Neural progenitor cell (in vitro differentiated cells): Measurements from ENCODE around the gene MMP11. TPM values are rescaled to one million over a fixed set of nuclear protein-coding genes. Genes with fewer than 3 reads are reported as not detected.
A peak's percentile ranks its signal among the peaks of the same experiment; 100 is the strongest.

Source experiments
- DNase-seq: peaks from one replicate; pipeline ENCODE4 v3.0.0-alpha.2; 2016; ENCODE audit warnings: low spot score
- H2AFZ ChIP-seq: fragments of 200-600 bp; sonication (generic); replicated peaks from 2 replicates; pipeline ENCODE4 v1.6.1; 2016; ENCODE audit warnings: antibody characterized with exemption
- H3F3A ChIP-seq: fragments of 200-600 bp; sonication (generic); 2 replicates; pipeline ENCODE4 v1.6.1; 2016; ENCODE audit warnings: antibody characterized with exemption, low read depth
- H3K27ac ChIP-seq: fragments of 200-600 bp; sonication (generic); 2 replicates; pipeline ENCODE4 v1.5.1; 2016; ENCODE audit warnings: mild to moderate bottlenecking
- H3K27me3 ChIP-seq: fragments of 200-600 bp; sonication (generic); 2 replicates; pipeline ENCODE4 v1.6.1; 2016; ENCODE audit warnings: mild to moderate bottlenecking, moderate library complexity
- H3K36me3 ChIP-seq: fragments of 200-600 bp; sonication (generic); 2 replicates; pipeline ENCODE4 v1.5.1; 2016
- H3K4me1 ChIP-seq: fragments of 200-600 bp; sonication (generic); 2 replicates; pipeline ENCODE4 v1.6.1; 2016; ENCODE audit warnings: mixed run types
- H3K4me2 ChIP-seq: fragments of 200-600 bp; sonication (generic); 2 replicates; pipeline ENCODE4 v1.6.1; 2016
- H3K4me3 ChIP-seq: fragments of 200-600 bp; sonication (generic); 2 replicates; pipeline ENCODE4 v1.5.1; 2016
- H3K79me2 ChIP-seq: fragments of 200-600 bp; sonication (generic); 2 replicates; pipeline ENCODE4 v1.6.1; 2016; ENCODE audit warnings: low read depth
- H3K9ac ChIP-seq: fragments of 200-600 bp; sonication (generic); 2 replicates; pipeline ENCODE4 v1.6.1; 2016
- H3K9me3 ChIP-seq: fragments of 200-600 bp; sonication (generic); 2 replicates; pipeline ENCODE4 v1.5.1; 2016; ENCODE audit warnings: low read depth
- H4K20me1 ChIP-seq: fragments of 200-600 bp; sonication (generic); 2 replicates; pipeline ENCODE4 v1.6.1; 2016; ENCODE audit warnings: low read depth
- H3K27ac Mint-ChIP-seq: 3 replicates; pipeline ENCODE4 v1.8.0; 2021; ENCODE audit warnings: mixed read lengths
- H3K27me3 Mint-ChIP-seq: 2 replicates; pipeline ENCODE4 v1.8.0; 2022; ENCODE audit warnings: low read depth, mild to moderate bottlenecking, inconsistent platforms, moderate library complexity, mixed read lengths; ENCODE audit not compliant: insufficient read depth
- H3K36me3 Mint-ChIP-seq: 3 replicates; pipeline ENCODE4 v1.8.0; 2021; ENCODE audit warnings: mixed read lengths
- H3K4me1 Mint-ChIP-seq: 3 replicates; pipeline ENCODE4 v1.8.0; 2021; ENCODE audit warnings: mixed read lengths
- H3K4me3 Mint-ChIP-seq: 3 replicates; pipeline ENCODE4 v1.8.0; 2021; ENCODE audit warnings: mild to moderate bottlenecking, moderate library complexity, mixed read lengths
- H3K9me3 Mint-ChIP-seq: 3 replicates; pipeline ENCODE4 v1.8.0; 2020; ENCODE audit warnings: mixed read lengths
- EZH2 ChIP-seq: fragments of 200-600 bp; sonication (generic); IDR thresholded peaks from 2 replicates; pipeline ENCODE4 v1.6.1; 2017; ENCODE audit warnings: antibody characterized with exemption, mild to moderate bottlenecking, moderate library complexity
- EZH2phosphoT487 ChIP-seq: fragments of 200-600 bp; sonication (generic); IDR thresholded peaks from 2 replicates; pipeline ENCODE4 v1.6.1; 2017; ENCODE audit warnings: antibody characterized with exemption
- total RNA-seq: library from RNA; depleted of rRNA; stranded (reverse); fragments of >200 nt; gene quantifications from 2 replicates; pipeline ENCODE4 v1.2.3, GENCODE V29; 2015; ENCODE audit warnings: low replicate concordance
- TF ChIP-seq, protein P1 (sequence below): fragments of 200-600 bp; sonication (generic); IDR thresholded peaks from 2 replicates; pipeline ENCODE4 v1.5.1; 2017; ENCODE audit warnings: antibody characterized with exemption, mild to moderate bottlenecking

Gene MMP11
- total RNA-seq, 1 donor from 2014 or later, result 4.1 TPM

DNA sequence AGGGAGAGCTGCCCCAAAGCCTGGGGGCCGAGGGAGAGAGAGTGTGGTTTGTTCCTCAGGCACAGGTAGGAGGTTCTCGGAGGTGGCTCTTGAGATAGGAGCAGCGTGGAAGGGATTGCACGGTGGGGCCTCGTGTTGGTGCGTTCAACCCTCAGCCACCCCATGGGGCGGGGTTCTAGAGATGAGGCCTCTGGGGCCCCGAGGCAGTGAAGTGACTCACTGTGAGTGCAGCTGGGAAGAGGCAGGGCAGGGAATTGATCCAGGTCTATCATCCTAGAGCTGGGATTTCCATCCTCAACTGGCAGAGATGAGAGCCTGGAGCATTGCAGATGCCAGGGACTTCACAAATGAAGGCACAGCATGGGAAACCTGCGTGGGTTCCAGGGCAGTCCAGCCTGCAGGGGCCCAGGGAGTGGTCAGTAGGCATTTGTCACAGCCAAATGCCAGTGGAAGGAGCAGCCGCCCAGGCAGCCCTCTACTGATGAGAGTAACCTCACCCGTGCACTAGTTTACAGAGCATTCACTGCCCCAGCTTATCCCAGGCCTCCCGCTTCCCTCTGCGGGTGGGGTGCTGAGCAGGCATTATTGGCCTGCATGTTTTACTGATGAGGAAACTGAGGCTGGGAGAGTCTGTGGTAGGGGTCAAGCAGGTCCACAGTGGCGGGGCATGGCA lies 9.0 kb downstream of the MMP11 start:
- no peak overlapping the region for H2AFZ ChIP-seq
- H3K9ac ChIP-seq, result no peak overlapping the region

DNA sequence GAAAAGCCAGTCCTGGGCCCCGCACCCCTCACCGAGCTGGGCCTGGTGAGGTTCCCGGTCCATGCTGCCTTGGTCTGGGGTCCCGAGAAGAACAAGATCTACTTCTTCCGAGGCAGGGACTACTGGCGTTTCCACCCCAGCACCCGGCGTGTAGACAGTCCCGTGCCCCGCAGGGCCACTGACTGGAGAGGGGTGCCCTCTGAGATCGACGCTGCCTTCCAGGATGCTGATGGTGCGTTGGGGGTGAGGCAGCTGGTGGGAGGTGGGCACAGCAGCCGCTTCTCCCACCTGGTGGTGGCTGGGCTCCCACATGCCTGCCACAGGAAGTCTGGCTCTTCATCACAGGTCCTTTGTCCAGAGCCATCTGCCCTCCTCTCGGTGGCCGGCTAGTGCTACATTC lies 9.6 kb downstream of the MMP11 start:
- Histone ChIP-seq H4K20me1 (no peaks in the 10 kb centered on the region), H3F3A (peaks cover 11% of the 10 kb centered on the region), H2AFZ (no peak overlapping the region), H3K27me3 (no peaks in the 10 kb centered on the region), H3K36me3 (no peaks in the 10 kb centered on the region), H3K4me2 (no peak overlapping the region), H3K9ac (no peak overlapping the region), H3K4me1 (peaks cover 5% of the 10 kb centered on the region), H3K4me3 (no peak overlapping the region), H3K27ac (no peak overlapping the region), H3K79me2 (no peaks in the 10 kb centered on the region), H3K9me3 (no peaks in the 10 kb centered on the region)
- peaks cover 4% of the 10 kb centered on the region for H3K27me3 Mint-ChIP-seq
- H3K9me3 Mint-ChIP-seq, result no peaks in the 10 kb centered on the region
- no peak for DNase-seq
- TF ChIP-seq EZH2phosphoT487 (no peak), EZH2 (no peak)
- TF ChIP-seq, protein P1, sequence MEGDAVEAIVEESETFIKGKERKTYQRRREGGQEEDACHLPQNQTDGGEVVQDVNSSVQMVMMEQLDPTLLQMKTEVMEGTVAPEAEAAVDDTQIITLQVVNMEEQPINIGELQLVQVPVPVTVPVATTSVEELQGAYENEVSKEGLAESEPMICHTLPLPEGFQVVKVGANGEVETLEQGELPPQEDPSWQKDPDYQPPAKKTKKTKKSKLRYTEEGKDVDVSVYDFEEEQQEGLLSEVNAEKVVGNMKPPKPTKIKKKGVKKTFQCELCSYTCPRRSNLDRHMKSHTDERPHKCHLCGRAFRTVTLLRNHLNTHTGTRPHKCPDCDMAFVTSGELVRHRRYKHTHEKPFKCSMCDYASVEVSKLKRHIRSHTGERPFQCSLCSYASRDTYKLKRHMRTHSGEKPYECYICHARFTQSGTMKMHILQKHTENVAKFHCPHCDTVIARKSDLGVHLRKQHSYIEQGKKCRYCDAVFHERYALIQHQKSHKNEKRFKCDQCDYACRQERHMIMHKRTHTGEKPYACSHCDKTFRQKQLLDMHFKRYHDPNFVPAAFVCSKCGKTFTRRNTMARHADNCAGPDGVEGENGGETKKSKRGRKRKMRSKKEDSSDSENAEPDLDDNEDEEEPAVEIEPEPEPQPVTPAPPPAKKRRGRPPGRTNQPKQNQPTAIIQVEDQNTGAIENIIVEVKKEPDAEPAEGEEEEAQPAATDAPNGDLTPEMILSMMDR, result no peak
- H3K4me3 Mint-ChIP-seq, result no peak overlapping the region
- H3K36me3 Mint-ChIP-seq, result no peaks in the 10 kb centered on the region
- peaks cover 13% of the 10 kb centered on the region for H3K4me1 Mint-ChIP-seq
- no peak overlapping the region for H3K27ac Mint-ChIP-seq

More for the DNA sequence above, 9.0 kb downstream of the MMP11 start:
- peaks cover 6% of the 10 kb centered on the region for H3F3A ChIP-seq
- no peak for DNase-seq
- H3K4me3 Mint-ChIP-seq, result no peak overlapping the region
- no peaks in the 10 kb centered on the region for H3K9me3 Mint-ChIP-seq
- H3K4me3 ChIP-seq, result no peak overlapping the region
- no peak overlapping the region for H3K4me2 ChIP-seq
- peaks cover 5% of the 10 kb centered on the region for H3K4me1 ChIP-seq
- H3K4me1 Mint-ChIP-seq, result peaks cover 13% of the 10 kb centered on the region
- peaks cover 4% of the 10 kb centered on the region for H3K27me3 Mint-ChIP-seq
- H4K20me1 ChIP-seq, result no peaks in the 10 kb centered on the region
- H3K36me3 Mint-ChIP-seq, result no peaks in the 10 kb centered on the region
- H3K27ac ChIP-seq, result no peak overlapping the region
- no peaks in the 10 kb centered on the region for H3K79me2 ChIP-seq
- H3K36me3 ChIP-seq, result no peaks in the 10 kb centered on the region
- no peaks in the 10 kb centered on the region for H3K27me3 ChIP-seq
- TF ChIP-seq, protein P1, result no peak
- TF ChIP-seq EZH2phosphoT487 (no peak), EZH2 (no peak)
- no peaks in the 10 kb centered on the region for H3K9me3 ChIP-seq
- peak overlapping the region; percentile 92 for H3K27ac Mint-ChIP-seq

DNA sequence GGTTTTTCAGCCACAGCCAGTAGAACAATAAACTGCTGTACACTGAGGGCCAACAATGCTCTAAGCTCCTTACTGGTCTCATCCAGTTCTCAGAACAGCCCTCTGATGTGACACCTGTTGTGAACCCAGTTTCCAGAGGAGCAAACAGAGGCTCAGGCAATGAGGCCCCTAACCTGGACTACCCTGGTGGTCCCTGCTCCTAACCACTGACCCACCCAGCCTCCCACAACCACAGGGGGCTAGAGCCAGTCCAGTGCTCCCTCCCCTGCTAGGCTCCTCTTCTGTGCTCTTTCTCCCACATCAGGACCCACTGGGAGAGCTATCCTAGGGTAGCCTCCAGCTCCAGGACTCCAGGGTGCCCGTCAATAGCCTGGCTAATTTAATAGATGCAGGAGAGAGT lies 10.1 kb downstream of the MMP11 start:
- H3K27me3 ChIP-seq, result no peaks in the 10 kb centered on the region
- no peak overlapping the region for H3K27ac Mint-ChIP-seq
- H3K36me3 Mint-ChIP-seq, result no peaks in the 10 kb centered on the region

More for the DNA sequence above, 10.1 kb downstream of the MMP11 start:
- TF ChIP-seq, protein P1, result no peak
- TF ChIP-seq EZH2, result no peak
- no peak for TF ChIP-seq EZH2phosphoT487
- no peak overlapping the region for H2AFZ ChIP-seq
- Mint-ChIP-seq H3K4me3 (no peak overlapping the region), H3K9me3 (no peaks in the 10 kb centered on the region), H3K27me3 (peaks cover 4% of the 10 kb centered on the region), H3K4me1 (peaks cover 16% of the 10 kb centered on the region)
- no peaks in the 10 kb centered on the region for H3K9me3 ChIP-seq
- no peak overlapping the region for H3K4me2 ChIP-seq
- H3F3A ChIP-seq, result peaks cover 15% of the 10 kb centered on the region
- H3K9ac ChIP-seq, result no peak overlapping the region
- DNase-seq, result no peak
- no peak overlapping the region for H3K4me3 ChIP-seq
- no peaks in the 10 kb centered on the region for H3K36me3 ChIP-seq
- peaks cover 4% of the 10 kb centered on the region for H4K20me1 ChIP-seq
- peaks cover 4% of the 10 kb centered on the region for H3K79me2 ChIP-seq
- H3K27ac ChIP-seq, result no peak overlapping the region
- H3K4me1 ChIP-seq, result peaks cover 5% of the 10 kb centered on the region
